Activated CD4-positive, alpha-beta T cell treated with anti-CD3 and anti-CD28 coated beads for 48 hours (primary cell): ENCODE measurements around the gene TMEM181.
"Not testable (repeated sequence)": the region's sequence is repeated elsewhere in the genome, so short reads cannot be mapped to it uniquely, and the experiment has no call there.

Experiments used
- DNase-seq: peaks from one replicate; pipeline ENCODE4 v3.0.0-alpha.2; 2020

The TMEM181 gene

DNA sequence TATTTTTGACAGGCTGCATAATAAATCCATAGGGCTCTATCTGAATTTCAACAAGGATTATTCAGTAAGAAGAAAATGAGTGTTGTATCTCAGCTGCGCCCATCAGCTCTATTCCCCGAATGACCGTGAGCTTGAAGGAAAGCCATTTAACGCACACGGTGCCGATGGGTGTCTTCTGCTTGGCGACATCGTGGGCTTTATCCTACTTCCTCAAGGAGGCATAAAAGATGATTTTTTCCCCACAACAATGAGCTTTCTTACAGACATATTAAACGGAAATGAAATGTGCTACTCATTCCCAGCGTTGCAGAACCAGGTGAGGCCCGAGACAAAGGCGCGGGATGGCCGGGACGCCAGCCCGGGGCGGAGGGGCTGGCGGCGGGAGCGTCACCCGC lies 83.9 kb downstream of the TMEM181 start:
- no peak for DNase-seq

DNA sequence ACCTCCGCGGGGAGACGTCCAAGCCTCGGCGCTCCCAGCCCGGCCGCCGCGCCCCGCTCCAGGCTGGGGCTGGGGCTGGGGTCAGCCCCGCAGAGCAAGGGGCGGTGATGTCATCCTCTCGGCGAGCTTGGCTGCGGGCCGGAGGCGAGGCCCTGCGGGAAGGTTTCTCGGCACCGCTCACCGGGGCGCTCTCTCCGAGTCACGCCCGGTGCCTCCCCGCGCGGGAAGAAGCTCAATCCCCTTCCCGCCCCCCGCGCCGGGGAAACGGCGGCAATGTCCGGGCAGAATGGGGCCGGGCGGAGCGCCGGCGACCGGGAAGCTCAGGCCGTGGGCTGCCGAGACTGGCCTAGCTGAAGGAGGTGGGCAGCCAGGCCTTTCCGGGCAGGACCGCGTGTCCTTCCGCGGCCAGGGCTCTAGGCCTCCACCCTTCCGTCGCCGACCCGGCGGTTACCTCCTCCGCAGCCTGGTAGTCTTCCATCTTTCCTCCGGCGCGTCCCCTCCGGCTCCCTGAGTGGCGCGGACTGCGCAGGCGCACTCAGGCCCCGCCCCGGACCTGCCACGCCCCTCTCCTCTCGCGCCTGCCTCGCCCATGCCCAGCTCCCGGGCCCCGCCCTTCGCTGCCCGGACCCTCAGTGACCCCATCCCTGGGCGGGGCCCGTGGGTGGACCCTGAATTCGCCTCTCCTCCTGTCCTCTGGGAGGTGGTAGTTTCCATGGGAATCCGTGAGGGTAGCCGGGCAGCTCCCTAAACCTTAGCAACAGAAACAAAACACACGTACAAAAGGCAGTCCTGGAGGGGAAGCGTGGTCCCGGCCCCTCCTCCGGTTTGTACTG lies 84.6 kb downstream of the TMEM181 start, which contains the start of gene DYNLT1:
Gene DYNLT1 (minus strand): TSS at position 513 of the 833 bp plus-strand sequence. CDS start 35 bp downstream, at position 478.
- peak; percentile 94 for DNase-seq

- peak; percentile 57 for DNase-seq
Observed at GRCh38 chr6:158645064-158646022, 85.5 kb downstream of the TMEM181 start.

DNA sequence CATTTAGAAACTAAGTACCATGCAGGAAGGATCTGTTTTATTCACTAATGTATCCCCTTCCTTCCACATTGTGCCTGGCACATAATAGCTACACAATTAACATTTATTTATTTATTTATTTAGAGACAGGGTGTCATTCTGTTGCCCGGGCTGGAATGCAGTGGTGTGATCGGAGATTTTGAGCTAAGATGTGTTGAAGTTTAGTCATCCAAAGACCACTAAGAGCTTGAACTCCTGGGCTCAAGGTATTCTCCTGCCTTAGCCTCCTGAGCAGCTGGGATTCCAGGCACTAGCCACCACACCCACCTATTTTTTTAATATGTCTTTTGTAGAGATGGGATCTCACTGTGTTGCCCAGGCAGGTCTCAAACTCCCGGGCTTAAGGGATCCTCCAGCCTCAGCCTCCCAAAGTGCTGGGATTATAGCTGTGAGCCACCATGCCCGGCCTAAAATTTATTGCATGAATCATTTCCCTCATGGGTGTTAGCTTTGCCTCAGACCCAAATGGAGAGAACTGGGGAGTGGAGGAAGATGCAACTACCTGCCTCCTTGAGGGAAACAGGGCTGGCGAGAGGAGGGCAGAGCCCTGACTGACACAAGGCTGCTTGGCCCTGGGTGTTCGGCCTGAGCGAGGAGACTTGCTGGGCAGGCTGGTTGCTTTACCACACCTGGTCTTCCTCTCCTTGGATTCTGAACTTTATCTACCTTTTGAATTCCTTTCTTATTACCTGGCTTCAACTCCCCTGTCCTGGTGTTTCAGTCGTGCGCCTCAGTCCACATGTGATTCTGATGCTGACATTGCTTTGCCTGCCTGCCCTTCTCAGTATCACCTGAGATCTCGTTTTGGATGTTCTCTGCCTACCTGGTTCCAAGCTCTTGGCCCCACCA lies 86.4 kb downstream of the TMEM181 start:
- no peak for DNase-seq

- no peak for DNase-seq
Observed at GRCh38 chr6:158647501-158647900, 87.6 kb downstream of the TMEM181 start.

DNA sequence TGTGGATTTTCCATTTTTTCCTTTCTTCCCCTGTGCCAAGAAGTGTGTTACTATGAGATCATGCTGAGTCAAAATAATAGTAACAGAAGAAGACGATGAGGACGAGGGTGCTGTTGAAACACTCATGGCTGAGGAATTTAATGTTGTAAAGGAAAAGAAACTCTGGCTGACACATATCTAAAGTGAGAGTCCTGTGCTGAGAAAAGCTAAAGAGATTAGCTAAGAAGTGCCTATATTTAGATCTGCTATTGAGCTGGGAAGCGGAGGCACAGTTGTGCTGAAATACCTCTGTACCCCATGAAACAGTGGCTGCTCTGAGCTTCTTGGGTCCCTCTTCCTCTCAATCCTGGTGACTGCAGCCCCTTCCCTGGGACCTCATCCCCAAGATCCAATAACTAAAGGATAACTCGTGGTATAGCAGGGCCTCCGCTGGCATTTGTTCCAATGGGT lies 88.8 kb downstream of the TMEM181 start:
- DNase-seq, result peak; percentile 47

GRCh38 chr6:158649289-158650143 lies 89.6 kb downstream of the TMEM181 start, which contains the start of gene SYTL3:
SYTL3 (plus strand) TSS chr6:158650054; CDS start chr6:158663269, 13,215 bp downstream.
- peak; percentile 90 for DNase-seq

DNA sequence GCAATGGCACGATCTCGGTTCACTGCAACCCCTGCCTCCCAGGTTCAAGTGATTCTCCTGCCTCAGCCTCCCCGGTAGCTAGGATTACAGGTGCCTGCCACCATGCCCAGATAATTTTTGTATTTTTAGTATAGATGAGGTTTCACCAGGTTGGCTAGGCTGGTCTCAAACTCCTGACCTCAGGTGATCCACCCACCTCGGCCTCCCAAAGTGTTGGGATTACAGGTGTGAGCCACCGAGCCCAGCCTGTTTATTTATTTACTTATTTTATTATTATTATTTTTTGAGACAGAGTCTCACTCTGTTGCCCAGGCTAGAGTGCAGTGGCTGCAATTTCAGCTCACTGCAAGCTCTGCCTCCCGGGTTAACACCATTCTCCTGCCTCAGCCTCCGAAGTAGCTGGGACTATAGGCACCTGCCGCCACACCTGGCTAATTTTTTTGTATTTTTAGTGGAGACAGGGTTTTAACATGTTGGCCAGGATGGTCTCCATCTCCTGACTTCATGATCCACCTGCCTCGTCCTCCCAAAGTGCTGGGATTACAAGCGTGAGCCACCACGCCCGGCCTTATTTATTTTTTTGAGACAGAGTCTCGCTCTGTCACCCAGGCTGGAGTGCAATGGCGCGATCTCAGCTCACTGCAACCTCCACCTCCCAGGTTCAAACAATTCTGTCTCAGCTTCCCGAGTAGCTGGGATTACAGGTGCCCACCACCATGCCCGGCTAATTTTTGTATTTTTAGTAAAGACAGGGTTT lies 92.3 kb downstream of the TMEM181 start:
- not testable (repeated sequence) for DNase-seq

GRCh38 chr6:158653577-158654354 lies 93.9 kb downstream of the TMEM181 start:
- DNase-seq, result peak; percentile 91

DNA sequence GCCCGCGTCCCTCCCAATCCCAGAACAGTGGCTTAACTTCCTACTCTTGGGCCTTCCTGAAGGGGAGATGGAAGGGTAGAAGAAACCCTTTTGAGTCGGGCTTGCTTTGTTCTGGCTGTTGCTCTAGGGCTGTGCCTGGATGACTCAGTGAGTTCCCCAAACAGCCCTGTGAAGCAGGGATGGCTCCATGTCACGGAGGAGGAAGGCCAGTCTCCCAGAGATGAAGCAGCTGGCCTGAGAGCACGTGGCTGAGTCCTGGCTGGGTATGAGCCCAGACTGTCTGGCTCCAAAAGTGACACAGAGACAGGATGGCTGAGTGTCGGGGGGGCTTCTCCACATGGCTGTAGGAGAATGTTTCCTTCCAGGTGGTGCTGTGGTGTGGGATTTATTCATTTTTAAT lies 94.6 kb downstream of the TMEM181 start:
- DNase-seq, result no peak

DNA sequence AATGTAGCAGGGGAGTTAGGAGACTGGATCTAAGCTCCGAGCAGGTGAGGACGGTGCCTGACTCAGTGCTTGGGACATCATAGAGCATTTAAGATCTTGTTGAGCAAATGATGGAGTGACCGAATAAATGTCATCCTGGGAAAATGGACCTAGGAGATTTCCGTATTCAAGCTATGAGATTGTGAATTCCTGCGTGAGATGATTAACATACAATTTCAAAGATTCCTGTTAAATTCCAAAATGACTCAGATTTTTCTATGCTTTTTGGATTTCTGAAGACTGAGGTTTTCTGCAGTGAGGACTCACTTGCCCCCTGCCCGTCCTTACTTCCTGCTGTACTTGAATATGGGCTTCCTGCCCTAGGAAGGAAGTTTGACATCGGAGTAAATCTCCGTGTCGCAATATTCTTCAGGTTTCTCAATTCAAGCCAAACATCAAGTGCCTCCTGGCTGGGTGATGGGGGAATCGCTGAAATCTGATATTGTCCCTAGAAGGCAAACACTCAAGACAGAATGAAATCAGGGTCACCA lies 95.1 kb downstream of the TMEM181 start:
- no peak for DNase-seq

DNA sequence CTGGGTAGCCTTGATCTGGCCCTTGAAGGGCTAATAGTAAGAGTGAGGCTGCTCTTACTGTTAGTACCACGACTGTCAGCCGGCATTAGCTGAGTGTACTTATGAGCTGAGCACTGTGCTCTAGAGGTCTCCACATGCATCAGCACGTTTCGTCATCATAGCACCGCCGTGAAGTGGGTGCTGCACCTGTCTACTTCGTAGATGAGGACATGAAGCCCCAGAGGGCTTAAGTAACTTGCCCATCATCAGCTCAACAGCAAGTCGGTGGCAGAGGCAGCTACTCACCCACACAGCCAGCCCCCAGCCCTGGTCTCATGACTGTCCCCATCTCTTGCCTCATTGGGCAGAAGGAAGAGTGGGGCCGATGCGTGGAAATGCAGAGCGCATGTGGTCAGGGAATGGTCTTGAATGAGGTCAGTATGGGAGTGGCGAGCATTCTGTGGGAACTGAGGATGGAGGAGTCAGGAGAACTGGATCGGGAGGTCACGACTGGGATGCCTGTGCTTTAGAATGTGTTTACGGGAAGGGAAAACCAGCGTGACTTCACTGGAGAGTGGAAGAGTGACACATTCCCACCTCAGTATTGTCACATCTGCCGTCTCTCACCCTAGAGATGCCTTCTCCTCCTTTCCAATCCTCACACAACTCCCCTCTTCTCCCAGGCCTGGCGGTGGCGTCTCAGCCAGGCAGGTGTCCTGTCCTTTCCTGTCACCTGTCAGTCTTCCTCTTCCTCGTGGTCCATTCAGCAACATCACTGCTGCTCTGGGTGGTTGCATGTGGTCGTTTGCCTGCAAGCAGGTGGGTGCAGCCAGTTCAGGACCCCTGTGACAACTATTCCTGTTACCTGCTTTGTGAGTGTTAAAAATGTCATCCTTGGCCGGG lies 95.9 kb downstream of the TMEM181 start:
- DNase-seq, result no peak

- DNase-seq, result not testable (repeated sequence)
Observed at GRCh38 chr6:158656986-158657385, 97.1 kb downstream of the TMEM181 start.

- DNase-seq, result peak; percentile 51
Observed at GRCh38 chr6:158660333-158660754, 100.5 kb downstream of the TMEM181 start.

GRCh38 chr6:158661156-158661685 lies 101.3 kb downstream of the TMEM181 start:
- DNase-seq, result no peak

GRCh38 chr6:158662607-158662953 lies 102.7 kb downstream of the TMEM181 start:
- DNase-seq, result no peak

- DNase-seq, result no peak
Observed at GRCh38 chr6:158662954-158663624, 103.2 kb downstream of the TMEM181 start.
